ENCODE results near the gene CXCL13.
"Not testable (repeated sequence)": the region's sequence is repeated elsewhere in the genome, so short reads cannot be mapped to it uniquely, and the experiment has no call there.

Gene CXCL13, protein sequence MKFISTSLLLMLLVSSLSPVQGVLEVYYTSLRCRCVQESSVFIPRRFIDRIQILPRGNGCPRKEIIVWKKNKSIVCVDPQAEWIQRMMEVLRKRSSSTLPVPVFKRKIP

DNA sequence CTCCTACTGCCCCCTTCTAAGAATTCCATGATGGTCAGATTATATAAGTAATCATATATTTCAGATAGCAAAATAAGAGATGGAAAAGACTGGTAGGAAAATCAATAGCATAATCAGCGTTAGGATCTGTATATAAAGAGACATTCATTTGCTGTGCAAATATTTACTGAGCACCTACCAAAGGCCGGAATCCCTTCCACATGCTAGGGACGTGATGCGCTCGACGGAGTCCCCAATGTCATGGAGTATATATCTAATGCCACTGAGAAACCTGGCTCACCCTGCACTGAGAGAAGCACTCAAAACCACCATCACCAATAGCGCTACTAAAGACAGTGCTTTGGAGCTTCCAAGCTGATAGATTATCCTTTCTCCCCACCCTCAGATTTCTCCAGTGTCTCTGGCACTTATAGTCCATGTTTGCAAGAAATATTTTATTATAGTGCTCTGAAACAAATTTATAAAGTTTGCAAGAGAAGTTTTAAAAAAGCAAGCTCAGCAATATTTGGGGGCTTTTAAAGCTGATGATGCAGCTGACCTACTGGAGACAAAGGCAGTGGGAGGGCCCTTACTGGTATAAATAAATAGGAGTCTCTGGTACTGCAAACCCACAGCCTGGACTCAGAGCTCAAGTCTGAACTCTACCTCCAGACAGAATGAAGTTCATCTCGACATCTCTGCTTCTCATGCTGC is at the start of gene CXCL13:
Gene CXCL13, plus strand, starts transcription at position 611 of the 693 bp plus-strand sequence. Its CDS starts 46 bp downstream, at position 657.
- Histone ChIP-seq H3K36me3 (ENCODE audit: control insufficient read depth in 2 of 2, insufficient read depth in 2 of 2, low read length in 2 of 2) (no peaks in the 10 kb centered on the region), H3K27me3 (ENCODE audit: control insufficient read depth in 1 of 2, insufficient read depth in 2 of 2, low read length in 2 of 2) (no peaks in the 10 kb centered on the region), H3K9ac (ENCODE audit: low read length in 2 of 2) (no peak within 1 kb of the TSS), H3K27ac (ENCODE audit: low read length) (no peak within 1 kb of the TSS), H3K9me3 (ENCODE audit: control insufficient read depth in 2 of 2, low read length in 2 of 2) (no peaks in the 10 kb centered on the region), H3K4me1 (ENCODE audit: control insufficient read depth, insufficient read depth, low read length) (no peaks in the 10 kb centered on the region), H3K4me3 (ENCODE audit: low read length in 2 of 2) (no peak within 1 kb of the TSS)

DNA sequence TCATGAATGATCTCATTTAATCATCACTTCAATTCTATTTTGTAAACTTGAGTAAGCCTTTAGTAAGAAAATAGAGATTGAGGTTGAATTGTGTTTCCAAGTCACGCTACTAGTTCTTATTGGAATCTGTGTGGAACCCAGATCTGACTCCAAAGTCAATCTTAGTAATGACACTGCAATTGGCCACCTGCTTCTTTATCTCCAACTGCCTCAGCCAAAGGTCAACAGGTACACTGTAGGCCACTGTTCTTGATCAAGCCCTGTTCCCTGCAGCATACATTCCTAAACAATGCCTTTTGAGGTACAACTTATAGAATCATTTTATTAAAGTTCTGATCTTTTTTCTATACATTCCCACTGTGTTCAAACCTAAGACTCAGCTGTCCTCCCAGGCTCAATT is 45.5 kb upstream of the CXCL13 start:
- no peak overlapping the region for H3K9ac ChIP-seq (ENCODE audit: low read length in 2 of 2)
- no peaks in the 10 kb centered on the region for H3K9me3 ChIP-seq (ENCODE audit: control insufficient read depth in 2 of 2, low read length in 2 of 2)
- no peak overlapping the region for H3K27ac ChIP-seq (ENCODE audit: low read length)
- no peak overlapping the region for H3K4me3 ChIP-seq (ENCODE audit: low read length in 2 of 2)
- no peaks in the 10 kb centered on the region for H3K27me3 ChIP-seq (ENCODE audit: control insufficient read depth in 1 of 2, insufficient read depth in 2 of 2, low read length in 2 of 2)
- no peaks in the 10 kb centered on the region for H3K36me3 ChIP-seq (ENCODE audit: control insufficient read depth in 2 of 2, insufficient read depth in 2 of 2, low read length in 2 of 2)
- H3K4me1 ChIP-seq (ENCODE audit: control insufficient read depth, insufficient read depth, low read length): peaks cover 3% of the 10 kb centered on the region

DNA sequence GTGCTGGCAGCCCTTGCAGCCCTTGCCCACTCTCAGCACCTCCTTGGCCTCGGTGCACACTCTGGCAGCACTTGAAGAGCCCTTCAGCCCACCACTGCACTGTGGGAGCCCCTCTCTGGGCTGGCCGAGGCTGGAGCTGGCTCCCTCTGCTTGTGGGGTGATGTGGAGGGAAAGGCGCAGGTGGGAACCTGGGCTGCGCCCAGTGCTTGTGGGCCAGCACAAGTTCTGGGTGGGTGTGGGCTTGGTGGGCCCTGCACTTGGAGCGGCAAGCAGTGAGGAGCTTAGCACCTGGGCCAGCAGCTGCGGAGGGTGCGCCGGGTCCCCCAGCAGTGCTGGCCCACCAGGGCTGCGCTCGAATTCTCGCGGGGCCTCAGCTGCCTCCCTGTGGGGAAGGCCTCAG is 43.9 kb upstream of the CXCL13 start:
- H3K27me3 ChIP-seq (ENCODE audit: control insufficient read depth in 1 of 2, insufficient read depth in 2 of 2, low read length in 2 of 2); H3K4me1 ChIP-seq (ENCODE audit: control insufficient read depth, insufficient read depth, low read length); H3K9ac ChIP-seq (ENCODE audit: low read length in 2 of 2); H3K9me3 ChIP-seq (ENCODE audit: control insufficient read depth in 2 of 2, low read length in 2 of 2); H3K4me3 ChIP-seq (ENCODE audit: low read length in 2 of 2); H3K36me3 ChIP-seq (ENCODE audit: control insufficient read depth in 2 of 2, insufficient read depth in 2 of 2, low read length in 2 of 2); H3K27ac ChIP-seq (ENCODE audit: low read length): not testable (repeated sequence)

DNA sequence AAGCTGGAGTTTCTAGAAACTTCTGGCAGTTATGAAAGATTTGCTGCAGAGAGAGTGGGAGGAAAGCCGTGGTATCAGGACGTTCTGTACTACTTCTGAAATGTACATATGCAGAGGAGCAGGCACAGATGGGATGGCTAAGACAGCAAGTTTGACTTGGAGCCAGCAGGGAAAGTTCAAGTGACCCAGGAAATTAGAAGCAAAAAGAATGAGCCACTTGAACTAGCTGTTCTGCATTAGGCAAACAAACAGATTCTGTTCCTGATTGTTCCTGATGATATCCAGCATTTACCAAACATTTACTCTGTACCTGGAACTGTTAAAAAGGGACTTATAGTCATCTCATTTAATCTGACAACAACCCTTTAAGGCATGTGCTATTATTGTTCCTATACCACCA is 41.4 kb upstream of the CXCL13 start:
- no peaks in the 10 kb centered on the region for H3K27me3 ChIP-seq (ENCODE audit: control insufficient read depth in 1 of 2, insufficient read depth in 2 of 2, low read length in 2 of 2)
- H3K36me3 ChIP-seq (ENCODE audit: control insufficient read depth in 2 of 2, insufficient read depth in 2 of 2, low read length in 2 of 2): no peaks in the 10 kb centered on the region
- H3K9ac ChIP-seq (ENCODE audit: low read length in 2 of 2): no peak overlapping the region
- peaks cover 3% of the 10 kb centered on the region for H3K4me1 ChIP-seq (ENCODE audit: control insufficient read depth, insufficient read depth, low read length)
- H3K27ac ChIP-seq (ENCODE audit: low read length): no peak overlapping the region
- no peak overlapping the region for H3K4me3 ChIP-seq (ENCODE audit: low read length in 2 of 2)
- H3K9me3 ChIP-seq (ENCODE audit: control insufficient read depth in 2 of 2, low read length in 2 of 2): no peaks in the 10 kb centered on the region

DNA sequence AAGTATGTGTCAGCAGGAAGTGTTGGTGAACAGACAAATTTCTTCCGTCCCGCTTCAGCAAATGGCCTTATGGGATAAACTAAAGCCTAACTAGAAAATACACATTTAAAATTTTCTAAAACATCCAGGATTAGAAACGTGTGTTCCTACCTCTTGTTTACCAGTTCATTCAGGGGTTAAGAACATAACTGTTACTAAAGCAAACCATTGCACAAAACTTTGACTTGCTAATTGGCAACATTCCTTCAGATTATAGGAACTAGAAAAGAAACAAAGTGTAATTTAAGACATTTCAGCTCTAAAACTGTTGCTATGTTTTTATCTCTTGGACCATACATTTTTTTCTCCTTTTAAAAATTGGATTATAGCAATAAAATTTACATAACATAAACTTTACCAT is 39.5 kb upstream of the CXCL13 start:
- peaks cover 3% of the 10 kb centered on the region for H3K4me1 ChIP-seq (ENCODE audit: control insufficient read depth, insufficient read depth, low read length)
- no peaks in the 10 kb centered on the region for H3K27me3 ChIP-seq (ENCODE audit: control insufficient read depth in 1 of 2, insufficient read depth in 2 of 2, low read length in 2 of 2)
- no peak overlapping the region for H3K9ac ChIP-seq (ENCODE audit: low read length in 2 of 2)
- H3K9me3 ChIP-seq (ENCODE audit: control insufficient read depth in 2 of 2, low read length in 2 of 2): no peaks in the 10 kb centered on the region
- no peak overlapping the region for H3K4me3 ChIP-seq (ENCODE audit: low read length in 2 of 2)
- H3K27ac ChIP-seq (ENCODE audit: low read length): no peak overlapping the region
- H3K36me3 ChIP-seq (ENCODE audit: control insufficient read depth in 2 of 2, insufficient read depth in 2 of 2, low read length in 2 of 2): no peaks in the 10 kb centered on the region

DNA sequence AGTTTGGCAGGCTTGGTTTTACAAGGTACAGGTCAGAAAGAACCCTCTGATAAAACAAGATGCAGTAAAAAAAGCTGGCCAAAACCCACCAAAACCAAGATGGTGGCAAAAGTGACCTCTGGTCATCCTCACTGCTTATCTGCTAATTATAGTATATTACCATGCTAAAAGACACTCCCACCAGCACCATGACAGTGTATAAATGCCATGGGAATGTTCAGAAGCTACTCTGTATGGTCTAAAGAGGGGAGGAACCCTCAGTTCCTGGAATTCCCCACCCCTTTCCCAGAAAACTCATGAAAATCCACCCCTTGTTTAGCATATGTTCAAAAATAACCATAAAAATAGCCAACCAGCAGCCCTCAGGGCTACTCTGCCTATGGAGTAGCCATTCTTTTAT is 38.1 kb upstream of the CXCL13 start:
- H3K27ac ChIP-seq (ENCODE audit: low read length): no peak overlapping the region
- peaks cover 3% of the 10 kb centered on the region for H3K4me1 ChIP-seq (ENCODE audit: control insufficient read depth, insufficient read depth, low read length)
- H3K27me3 ChIP-seq (ENCODE audit: control insufficient read depth in 1 of 2, insufficient read depth in 2 of 2, low read length in 2 of 2): no peaks in the 10 kb centered on the region
- no peak overlapping the region for H3K9ac ChIP-seq (ENCODE audit: low read length in 2 of 2)
- H3K36me3 ChIP-seq (ENCODE audit: control insufficient read depth in 2 of 2, insufficient read depth in 2 of 2, low read length in 2 of 2): no peaks in the 10 kb centered on the region
- no peaks in the 10 kb centered on the region for H3K9me3 ChIP-seq (ENCODE audit: control insufficient read depth in 2 of 2, low read length in 2 of 2)
- no peak overlapping the region for H3K4me3 ChIP-seq (ENCODE audit: low read length in 2 of 2)

DNA sequence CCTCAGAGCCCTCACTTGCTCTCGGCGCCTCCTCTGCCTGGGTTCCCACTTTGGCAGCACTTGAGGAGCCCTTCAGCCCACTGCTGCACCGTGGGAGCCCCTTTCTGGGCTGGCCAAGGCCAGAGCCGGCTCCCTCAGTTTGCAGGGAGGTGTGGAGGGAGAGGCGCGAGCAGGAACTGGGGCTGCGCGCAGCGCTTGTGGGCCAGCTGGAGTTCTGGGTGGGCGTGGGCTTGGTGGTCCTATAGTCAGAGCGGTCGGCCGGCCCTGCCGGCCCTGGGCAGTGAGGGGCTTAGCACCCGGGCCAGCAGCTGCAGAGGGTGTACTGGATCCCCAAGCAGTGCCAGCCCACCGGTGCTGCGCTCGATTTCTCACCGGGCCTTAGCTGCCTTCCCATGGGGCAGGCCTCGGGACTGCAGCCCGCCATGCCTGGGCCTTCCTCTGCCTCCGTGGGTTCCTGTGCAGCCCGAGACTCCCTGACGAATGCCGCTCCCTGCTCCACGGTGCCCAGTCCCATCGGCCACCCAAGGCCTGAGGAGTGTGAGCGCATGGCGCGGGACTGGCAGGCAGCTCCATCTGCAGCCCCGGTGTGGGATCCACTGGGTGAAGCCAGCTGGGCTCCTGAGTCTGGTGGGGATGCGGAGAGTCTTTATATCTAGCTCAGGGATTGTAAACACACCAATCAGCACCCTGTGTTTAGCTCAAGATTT is 35.0 kb upstream of the CXCL13 start:
- not testable (repeated sequence) for H3K9me3 ChIP-seq (ENCODE audit: control insufficient read depth in 2 of 2, low read length in 2 of 2); H3K9ac ChIP-seq (ENCODE audit: low read length in 2 of 2)

DNA sequence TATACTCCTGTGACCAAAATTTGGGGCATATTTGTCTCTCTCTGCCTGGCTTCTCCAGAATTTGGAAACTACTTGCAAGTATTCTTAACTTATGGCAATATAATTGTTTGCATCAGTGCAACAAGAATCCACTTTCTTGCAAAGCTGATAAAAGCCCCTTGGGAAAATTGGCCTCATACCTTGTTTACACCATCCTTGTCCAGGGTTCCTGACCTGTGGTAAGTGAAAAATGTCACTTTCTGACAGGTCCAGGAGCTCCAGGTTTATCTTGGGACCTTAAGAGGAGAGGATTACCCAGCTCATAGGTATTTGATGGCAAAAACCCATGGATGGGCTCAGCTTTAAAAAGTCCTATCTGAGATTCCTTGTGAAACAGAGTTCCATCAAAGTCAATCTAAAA is 29.3 kb upstream of the CXCL13 start:
- no peak overlapping the region for H3K4me3 ChIP-seq (ENCODE audit: low read length in 2 of 2)
- H3K36me3 ChIP-seq (ENCODE audit: control insufficient read depth in 2 of 2, insufficient read depth in 2 of 2, low read length in 2 of 2): no peaks in the 10 kb centered on the region
- no peaks in the 10 kb centered on the region for H3K27me3 ChIP-seq (ENCODE audit: control insufficient read depth in 1 of 2, insufficient read depth in 2 of 2, low read length in 2 of 2)
- no peaks in the 10 kb centered on the region for H3K4me1 ChIP-seq (ENCODE audit: control insufficient read depth, insufficient read depth, low read length)
- H3K27ac ChIP-seq (ENCODE audit: low read length): no peak overlapping the region
- H3K9me3 ChIP-seq (ENCODE audit: control insufficient read depth in 2 of 2, low read length in 2 of 2): no peaks in the 10 kb centered on the region
- no peak overlapping the region for H3K9ac ChIP-seq (ENCODE audit: low read length in 2 of 2)

More for the DNA sequence above, 35.0 kb upstream of the CXCL13 start:
- H3K4me3 ChIP-seq (ENCODE audit: low read length in 2 of 2); H3K27ac ChIP-seq (ENCODE audit: low read length); H3K36me3 ChIP-seq (ENCODE audit: control insufficient read depth in 2 of 2, insufficient read depth in 2 of 2, low read length in 2 of 2); H3K27me3 ChIP-seq (ENCODE audit: control insufficient read depth in 1 of 2, insufficient read depth in 2 of 2, low read length in 2 of 2); H3K4me1 ChIP-seq (ENCODE audit: control insufficient read depth, insufficient read depth, low read length): not testable (repeated sequence)

DNA sequence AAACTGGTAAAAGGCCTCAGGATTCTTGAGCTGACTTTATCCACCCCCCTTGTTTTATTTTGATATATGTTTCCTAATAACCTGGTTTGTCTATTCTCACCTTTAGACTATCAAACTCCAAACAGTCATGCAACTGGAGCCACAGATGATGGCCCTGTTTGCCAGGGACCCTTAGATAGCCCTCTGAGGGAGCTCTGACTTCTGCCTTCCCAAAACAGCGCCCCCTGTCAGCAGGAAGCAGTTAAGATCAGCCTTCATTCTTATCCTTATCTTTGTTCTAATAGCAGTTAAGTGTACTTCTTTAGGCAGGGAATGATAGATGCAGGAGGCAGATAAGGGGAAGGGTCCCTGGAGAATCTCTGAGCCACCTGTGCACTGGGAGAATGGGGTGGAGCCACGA is 27.5 kb upstream of the CXCL13 start:
- Histone ChIP-seq H3K27me3 (ENCODE audit: control insufficient read depth in 1 of 2, insufficient read depth in 2 of 2, low read length in 2 of 2) (no peaks in the 10 kb centered on the region), H3K4me1 (ENCODE audit: control insufficient read depth, insufficient read depth, low read length) (no peaks in the 10 kb centered on the region), H3K9ac (ENCODE audit: low read length in 2 of 2) (no peak overlapping the region), H3K36me3 (ENCODE audit: control insufficient read depth in 2 of 2, insufficient read depth in 2 of 2, low read length in 2 of 2) (no peaks in the 10 kb centered on the region), H3K9me3 (ENCODE audit: control insufficient read depth in 2 of 2, low read length in 2 of 2) (no peaks in the 10 kb centered on the region), H3K27ac (ENCODE audit: low read length) (no peak overlapping the region), H3K4me3 (ENCODE audit: low read length in 2 of 2) (no peak overlapping the region)

DNA sequence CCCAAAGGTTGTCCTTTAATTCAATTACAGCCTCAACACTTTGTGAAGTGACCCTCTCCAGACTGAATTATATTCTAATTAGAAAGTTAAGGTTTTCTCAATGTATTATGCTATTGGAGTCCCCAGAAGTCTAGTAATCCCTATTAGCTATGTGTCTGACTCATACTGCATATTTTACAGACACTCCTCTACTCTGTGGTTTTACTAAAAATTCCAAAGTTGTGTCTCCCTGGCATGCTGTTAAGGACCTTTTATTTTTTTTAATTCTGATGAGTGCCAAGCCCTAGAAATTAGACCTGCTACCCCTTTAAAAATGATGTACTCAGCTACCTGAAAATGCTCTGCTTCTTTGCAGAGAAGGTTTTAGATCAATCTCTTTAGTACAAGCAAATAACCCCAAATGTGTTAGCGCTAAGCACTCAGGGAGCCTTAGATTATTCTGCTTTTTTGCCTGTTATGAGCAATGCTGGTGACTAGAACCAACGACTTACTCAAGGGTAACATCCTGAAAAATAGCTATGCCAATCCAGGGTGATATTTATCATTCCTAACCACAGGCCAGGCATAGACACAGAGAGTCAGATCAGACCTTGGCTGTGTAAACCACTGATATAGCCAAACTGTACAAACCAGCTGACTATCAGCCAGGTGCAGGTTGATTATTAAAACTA is 26.1 kb upstream of the CXCL13 start:
- Histone ChIP-seq H3K36me3 (ENCODE audit: control insufficient read depth in 2 of 2, insufficient read depth in 2 of 2, low read length in 2 of 2) (no peaks in the 10 kb centered on the region), H3K4me1 (ENCODE audit: control insufficient read depth, insufficient read depth, low read length) (no peaks in the 10 kb centered on the region), H3K27me3 (ENCODE audit: control insufficient read depth in 1 of 2, insufficient read depth in 2 of 2, low read length in 2 of 2) (no peaks in the 10 kb centered on the region), H3K9me3 (ENCODE audit: control insufficient read depth in 2 of 2, low read length in 2 of 2) (no peaks in the 10 kb centered on the region), H3K27ac (ENCODE audit: low read length) (no peak overlapping the region), H3K9ac (ENCODE audit: low read length in 2 of 2) (no peak overlapping the region), H3K4me3 (ENCODE audit: low read length in 2 of 2) (no peak overlapping the region)

All from stomach smooth muscle (tissue), 2 donors.